AG04450 (cell line): ENCODE results near the gene ATP8A2. TPM values are rescaled to one million over a fixed set of nuclear protein-coding genes. Genes with fewer than 3 reads are reported as not detected.

Source experiments
- CTCF ChIA-PET: fragments of 300-600, 350-600 bp; formaldehyde crosslinking; extraction: SDS; loops from one replicate; lab custom pipeline; 2022; ENCODE audit warnings: antibody characterized with exemption, inconsistent platforms; lab: Charles Lee
- POLR2A ChIA-PET: fragments of 350-600 bp; formaldehyde crosslinking; extraction: SDS; loops from one replicate; lab custom pipeline; 2021; ENCODE audit warnings: antibody characterized with exemption, inconsistent platforms; lab: Yijun Ruan, JAX
- DNase-seq: peaks from one replicate; pipeline ENCODE4 v3.0.0-alpha.2; 2011; ENCODE audit warnings: low read depth, low spot score
- H3K27ac ChIP-seq: one replicate; pipeline ENCODE4 v1.5.1; 2012; ENCODE audit warnings: low read depth, low read length, control low read depth
- H3K27me3 ChIP-seq: one replicate; pipeline ENCODE4 v1.6.0; 2012; ENCODE audit warnings: low read length; ENCODE audit not compliant: control insufficient read depth, insufficient read depth
- H3K4me3 ChIP-seq: 2 replicates; pipeline ENCODE4 v1.5.1; 2011; ENCODE audit warnings: mild to moderate bottlenecking, low read depth, low read length, control low read depth
- H3K9me3 ChIP-seq: 2 replicates; pipeline ENCODE4 v1.5.1; 2012; ENCODE audit warnings: low read length; ENCODE audit not compliant: control insufficient read depth, insufficient read depth
- polyA plus RNA-seq: library from polyadenylated mRNA; depleted of rRNA; stranded (reverse); fragments of >200 nt; gene quantifications from 2 replicates; pipeline ENCODE4 v1.2.3, GENCODE V29; 2011
- TF ChIP-seq, protein P1 (sequence below): IDR thresholded peaks from 2 replicates; pipeline ENCODE4 v1.5.1; 2011; ENCODE audit warnings: low read depth, low read length, control low read depth, inconsistent platforms

The ATP8A2 gene
- polyA plus RNA-seq, 1 experiment: 0.19 TPM

DNA sequence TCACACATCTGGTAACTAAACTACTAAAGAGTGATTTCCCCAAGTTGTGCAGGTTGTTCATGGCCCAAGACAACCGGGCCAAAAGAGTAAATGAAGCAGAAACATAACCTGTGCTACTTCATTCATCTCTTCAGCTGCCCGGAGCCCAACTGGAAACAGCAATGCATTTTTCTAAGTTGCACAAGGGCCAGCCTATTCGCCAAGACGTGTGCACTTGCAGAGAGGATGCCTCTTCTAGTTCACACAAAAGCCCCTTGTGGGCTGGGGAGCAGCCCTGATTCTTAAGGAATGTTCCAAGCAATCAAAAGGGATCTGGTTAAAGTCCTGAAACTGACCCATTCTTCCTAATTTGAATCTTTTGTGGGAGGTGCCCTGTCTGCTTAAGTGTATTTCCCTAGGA is 404.2 kb downstream of the ATP8A2 start:
- TF ChIP-seq, protein P1, sequence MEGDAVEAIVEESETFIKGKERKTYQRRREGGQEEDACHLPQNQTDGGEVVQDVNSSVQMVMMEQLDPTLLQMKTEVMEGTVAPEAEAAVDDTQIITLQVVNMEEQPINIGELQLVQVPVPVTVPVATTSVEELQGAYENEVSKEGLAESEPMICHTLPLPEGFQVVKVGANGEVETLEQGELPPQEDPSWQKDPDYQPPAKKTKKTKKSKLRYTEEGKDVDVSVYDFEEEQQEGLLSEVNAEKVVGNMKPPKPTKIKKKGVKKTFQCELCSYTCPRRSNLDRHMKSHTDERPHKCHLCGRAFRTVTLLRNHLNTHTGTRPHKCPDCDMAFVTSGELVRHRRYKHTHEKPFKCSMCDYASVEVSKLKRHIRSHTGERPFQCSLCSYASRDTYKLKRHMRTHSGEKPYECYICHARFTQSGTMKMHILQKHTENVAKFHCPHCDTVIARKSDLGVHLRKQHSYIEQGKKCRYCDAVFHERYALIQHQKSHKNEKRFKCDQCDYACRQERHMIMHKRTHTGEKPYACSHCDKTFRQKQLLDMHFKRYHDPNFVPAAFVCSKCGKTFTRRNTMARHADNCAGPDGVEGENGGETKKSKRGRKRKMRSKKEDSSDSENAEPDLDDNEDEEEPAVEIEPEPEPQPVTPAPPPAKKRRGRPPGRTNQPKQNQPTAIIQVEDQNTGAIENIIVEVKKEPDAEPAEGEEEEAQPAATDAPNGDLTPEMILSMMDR: no peak
- no peak for DNase-seq
- Histone ChIP-seq H3K27ac (no peak overlapping the region), H3K27me3 (no peaks in the 10 kb centered on the region), H3K4me3 (no peak overlapping the region), H3K9me3 (no peaks in the 10 kb centered on the region)
- CTCF ChIA-PET: no interaction called here
- POLR2A ChIA-PET: no interaction called here

GRCh38 chr13:25776722-25777121 is 404.9 kb downstream of the ATP8A2 start:
- ChIA-PET POLR2A (no interaction called here), CTCF (no interaction called here)
- TF ChIP-seq, protein P1: no peak
- Histone ChIP-seq H3K9me3 (no peaks in the 10 kb centered on the region), H3K27me3 (no peaks in the 10 kb centered on the region), H3K4me3 (no peak overlapping the region), H3K27ac (no peak overlapping the region)
- no peak for DNase-seq

GRCh38 chr13:25777509-25777908 is 405.7 kb downstream of the ATP8A2 start:
- H3K27ac ChIP-seq: no peak overlapping the region
- H3K4me3 ChIP-seq: no peak overlapping the region
- no peaks in the 10 kb centered on the region for H3K27me3 ChIP-seq
- TF ChIP-seq, protein P1: no peak
- no peaks in the 10 kb centered on the region for H3K9me3 ChIP-seq
- ChIA-PET CTCF (no interaction called here), POLR2A (no interaction called here)
- DNase-seq: no peak

- TF ChIP-seq, protein P1: no peak
- no peak for DNase-seq
- Histone ChIP-seq H3K27me3 (no peaks in the 10 kb centered on the region), H3K27ac (no peak overlapping the region), H3K4me3 (no peak overlapping the region), H3K9me3 (no peaks in the 10 kb centered on the region)
- ChIA-PET POLR2A (no interaction called here), CTCF (no interaction called here)
These were observed 406.6 kb downstream of the ATP8A2 start for GRCh38 chr13:25778365-25778764.

- TF ChIP-seq, protein P1: no peak
- Histone ChIP-seq H3K27me3 (no peaks in the 10 kb centered on the region), H3K4me3 (no peak overlapping the region), H3K27ac (no peak overlapping the region), H3K9me3 (no peaks in the 10 kb centered on the region)
- no peak for DNase-seq
- POLR2A ChIA-PET: no interaction called here
- CTCF ChIA-PET: no interaction called here
These were observed 407.1 kb downstream of the ATP8A2 start for GRCh38 chr13:25778808-25779305.
